ENCODE data around the gene OR2M4. TPM values are rescaled to one million over a fixed set of nuclear protein-coding genes. Genes with fewer than 3 reads are reported as not detected.

The OR2M4 gene
- total and polyA plus RNA-seq, 2 donors (not counting 1 experiment from before 2014, with no cell fraction given), result under 0.01 TPM; not detected in 1

- H4K20me1 ChIP-seq (ENCODE audit: control insufficient read depth, extremely low read depth, insufficient read depth, low read length), result no peaks in the 10 kb centered on the region
- H3K27me3 ChIP-seq (ENCODE audit: control insufficient read depth, insufficient read depth, low read length), result no peaks in the 10 kb centered on the region
- no peak within 1 kb of the TSS for H3K27ac ChIP-seq (ENCODE audit: insufficient read depth, low read length)
- TF ChIP-seq EZH2 (IDR thresholded peaks at IDR 0.05; ENCODE audit: low read length, missing control alignments) (no peak), CTCF (conservative IDR thresholded peaks at IDR 0.05 in 1 of 2, IDR thresholded peaks at IDR 0.05 in 1 of 2; ENCODE audit: low read depth in 1 of 2, low read length in 2 of 2) (no peak)
- no peak within 1 kb of the TSS for H3K4me3 ChIP-seq (replicated peaks in 1 of 4; ENCODE audit: control extremely low read depth in 1 of 4, insufficient read depth in 1 of 4, low read depth in 3 of 4, low read length in 4 of 4)
- DNase-seq (ENCODE audit: low read depth in 2 of 2), result no peak
- H2AFZ ChIP-seq (ENCODE audit: low read length), result no peak within 1 kb of the TSS
- H3K9ac ChIP-seq (ENCODE audit: insufficient read depth, low read length), result no peak within 1 kb of the TSS
- no peaks in the 10 kb centered on the region for H3K9me3 ChIP-seq (ENCODE audit: control insufficient read depth, insufficient read depth, low read depth, low read length)
- H3K79me2 ChIP-seq (ENCODE audit: control insufficient read depth, insufficient read depth, low read length), result no peaks in the 10 kb centered on the region
- H3K36me3 ChIP-seq (ENCODE audit: control insufficient read depth, insufficient read depth, low read length), result no peaks in the 10 kb centered on the region
- no peaks in the 10 kb centered on the region for H3K4me1 ChIP-seq (ENCODE audit: control insufficient read depth, extremely low read depth, insufficient read depth, low read length)
- H3K4me2 ChIP-seq (ENCODE audit: extremely low read depth, insufficient read depth, low read length), result no peak within 1 kb of the TSS
Measured at GRCh38 chr1:248277876-248278275, 46.7 kb downstream of the OR2M4 start, which contains the start of gene OR2T33. Gene OR2T33 (minus strand): TSS chr1:248277976. CDS start chr1:248273814, 4,162 bp downstream.

- Histone ChIP-seq H3K9me3 (ENCODE audit: control insufficient read depth, insufficient read depth, low read depth, low read length) (no peaks in the 10 kb centered on the region), H3K9ac (ENCODE audit: insufficient read depth, low read length) (no peak overlapping the region), H3K36me3 (ENCODE audit: control insufficient read depth, insufficient read depth, low read length) (no peaks in the 10 kb centered on the region), H4K20me1 (ENCODE audit: control insufficient read depth, extremely low read depth, insufficient read depth, low read length) (no peaks in the 10 kb centered on the region), H2AFZ (ENCODE audit: low read length) (no peak overlapping the region), H3K4me3 (replicated peaks in 1 of 4; ENCODE audit: control extremely low read depth in 1 of 4, insufficient read depth in 1 of 4, low read depth in 3 of 4, low read length in 4 of 4) (no peak overlapping the region), H3K27me3 (ENCODE audit: control insufficient read depth, insufficient read depth, low read length) (no peaks in the 10 kb centered on the region), H3K79me2 (ENCODE audit: control insufficient read depth, insufficient read depth, low read length) (no peaks in the 10 kb centered on the region), H3K4me2 (ENCODE audit: extremely low read depth, insufficient read depth, low read length) (no peak overlapping the region), H3K4me1 (ENCODE audit: control insufficient read depth, extremely low read depth, insufficient read depth, low read length) (no peaks in the 10 kb centered on the region), H3K27ac (ENCODE audit: insufficient read depth, low read length) (no peak overlapping the region)
- no peak for TF ChIP-seq CTCF (conservative IDR thresholded peaks at IDR 0.05 in 1 of 2, IDR thresholded peaks at IDR 0.05 in 1 of 2; ENCODE audit: low read depth in 1 of 2, low read length in 2 of 2)
- TF ChIP-seq EZH2 (IDR thresholded peaks at IDR 0.05; ENCODE audit: low read length, missing control alignments), result no peak
- DNase-seq (ENCODE audit: low read depth in 2 of 2), result no peak
Measured at GRCh38 chr1:248288391-248288790, 57.2 kb downstream of the OR2M4 start.

Other genes starting within 250 kb of the OR2M4 start
- not detected in 2 replicates for gene OR2L5, start 217.8 kb upstream of the OR2M4 start, total RNA-seq
- gene OR2L5, start 217.8 kb upstream of the OR2M4 start, polyA plus RNA-seq, result not detected in 2 replicates
- gene OR2L2, start 201.3 kb upstream of the OR2M4 start, total RNA-seq, result under 0.01 TPM in 1 of 2 replicates, not detected in the other
- 0.03 TPM in 1 of 2 replicates, not detected in the other for gene OR2L2, start 201.3 kb upstream of the OR2M4 start, polyA plus RNA-seq
- gene OR2L3, start 184.6 kb upstream of the OR2M4 start, total RNA-seq, result under 0.01 TPM in 1 of 2 replicates, not detected in the other
- gene OR2L3, start 184.6 kb upstream of the OR2M4 start, polyA plus RNA-seq, result not detected in 2 replicates
- gene OR2L13, start 136.2 kb upstream of the OR2M4 start, total RNA-seq, result not detected in 2 replicates
- 0.03 TPM in 1 of 2 replicates, not detected in the other for gene OR2L13, start 136.2 kb upstream of the OR2M4 start, polyA plus RNA-seq
- gene OR2M5, start 86.3 kb upstream of the OR2M4 start, total RNA-seq, result not detected in 2 replicates
- gene OR2M5, start 86.3 kb upstream of the OR2M4 start, polyA plus RNA-seq, result not detected in 2 replicates
- not detected in 2 replicates for gene OR2M2, start 56.6 kb upstream of the OR2M4 start, total RNA-seq
- not detected in 2 replicates for gene OR2M2, start 56.6 kb upstream of the OR2M4 start, polyA plus RNA-seq
- gene OR2M3, start 34.2 kb upstream of the OR2M4 start, total RNA-seq, result under 0.01 TPM in 1 of 2 replicates, not detected in the other
- gene OR2M3, start 34.2 kb upstream of the OR2M4 start, polyA plus RNA-seq, result 0.02 TPM in 1 of 2 replicates, not detected in the other
- gene OR2T33, start 46.6 kb downstream of the OR2M4 start, total RNA-seq, result not detected in 2 replicates
- gene OR2T33, start 46.6 kb downstream of the OR2M4 start, polyA plus RNA-seq, result not detected in 2 replicates
- gene OR2T12, start 72.0 kb downstream of the OR2M4 start, total RNA-seq, result not detected in 2 replicates
- not detected in 2 replicates for gene OR2T12, start 72.0 kb downstream of the OR2M4 start, polyA plus RNA-seq
- not detected in 2 replicates for gene OR2M7, start 93.2 kb downstream of the OR2M4 start, total RNA-seq
- gene OR2M7, start 93.2 kb downstream of the OR2M4 start, polyA plus RNA-seq, result not detected in 2 replicates
- not detected in 2 replicates for gene OR14C36, start 117.4 kb downstream of the OR2M4 start, total RNA-seq
- not detected in 2 replicates for gene OR14C36, start 117.4 kb downstream of the OR2M4 start, polyA plus RNA-seq
- gene OR2T4, start 130.2 kb downstream of the OR2M4 start, total RNA-seq, result not detected in 2 replicates
- not detected in 2 replicates for gene OR2T4, start 130.2 kb downstream of the OR2M4 start, polyA plus RNA-seq
- gene OR2T6, start 144.3 kb downstream of the OR2M4 start, total RNA-seq, result not detected in 2 replicates
- gene OR2T6, start 144.3 kb downstream of the OR2M4 start, polyA plus RNA-seq, result not detected in 2 replicates
- gene OR2T1, start 171.6 kb downstream of the OR2M4 start, total RNA-seq, result not detected in 2 replicates
- not detected in 2 replicates for gene OR2T1, start 171.6 kb downstream of the OR2M4 start, polyA plus RNA-seq
- gene OR2T2, start 214.2 kb downstream of the OR2M4 start, total RNA-seq, result not detected in 2 replicates
- not detected in 2 replicates for gene OR2T2, start 214.2 kb downstream of the OR2M4 start, polyA plus RNA-seq
- gene OR2T3, start 241.9 kb downstream of the OR2M4 start, total RNA-seq, result not detected in 2 replicates
- gene OR2T3, start 241.9 kb downstream of the OR2M4 start, polyA plus RNA-seq, result not detected in 2 replicates